IMR-90 (cell line): ENCODE results near the gene CDCP2. TPM values are rescaled to one million over a fixed set of nuclear protein-coding genes. Genes with fewer than 3 reads are reported as not detected.

ENCODE experiments used
- ATAC-seq: fragments of 200-7000 bp; cut with Tn5 transposase; 2 replicates; pipeline ENCODE4 v1.9.1; 2020; ENCODE audit warnings: low read depth, mild to moderate bottlenecking, moderate library complexity
- BruUV-seq: library from RNA; stranded (reverse); fragments of 400-500 nt; replicated peaks from 2 replicates; lab custom pipeline; 2021; lab: Mats Ljungman, UMichigan
- CTCF ChIA-PET: fragments of 300-600 bp; formaldehyde crosslinking; extraction: SDS; loops from one replicate; lab custom pipeline; 2021; ENCODE audit warnings: antibody characterized with exemption; lab: Yijun Ruan, JAX
- POLR2A ChIA-PET: fragments of 300-600 bp; sonication (Branson Sonifier 250); formaldehyde crosslinking; loops from one replicate; lab custom pipeline; 2022; ENCODE audit warnings: antibody characterized with exemption; ENCODE audit not compliant: unreplicated experiment; lab: Charles Lee
- DNase-seq: peaks from one replicate; pipeline ENCODE4 v3.0.0; 2013
- H2AFZ ChIP-seq: replicated peaks from 2 replicates; pipeline ENCODE3; 2013; ENCODE audit warnings: low read length, mild to moderate bottlenecking; ENCODE audit not compliant: poor library complexity
- H2AK5ac ChIP-seq: 2 replicates; pipeline ENCODE4 v1.6.1; 2013; ENCODE audit warnings: low read depth, low read length, inconsistent platforms
- H2AK9ac ChIP-seq: replicated peaks from 2 replicates; pipeline ENCODE3; 2013; ENCODE audit warnings: mild to moderate bottlenecking, low read depth, low read length, moderate library complexity; ENCODE audit not compliant: poor library complexity
- H2BK120ac ChIP-seq: 2 replicates; pipeline ENCODE4 v1.6.1; 2013; ENCODE audit warnings: low read depth, low read length, inconsistent platforms
- H2BK15ac ChIP-seq: 3 replicates; pipeline ENCODE4 v1.6.1; 2013; ENCODE audit warnings: low read depth, low read length, inconsistent platforms
- H2BK20ac ChIP-seq: 2 replicates; pipeline ENCODE4 v1.6.1; 2013; ENCODE audit warnings: low read depth, mild to moderate bottlenecking, inconsistent platforms, low read length, moderate library complexity
- H2BK5ac ChIP-seq: 2 replicates; pipeline ENCODE4 v1.6.1; 2013; ENCODE audit warnings: mild to moderate bottlenecking, low read depth, low read length, inconsistent platforms; ENCODE audit not compliant: poor library complexity, severe bottlenecking
- H3K14ac ChIP-seq: replicated peaks from 2 replicates; pipeline ENCODE4 v1.6.1; 2013; ENCODE audit warnings: low read depth, low read length, inconsistent platforms
- H3K18ac ChIP-seq: 2 replicates; pipeline ENCODE4 v1.6.1; 2013; ENCODE audit warnings: low read depth, low read length, control low read depth
- H3K23ac ChIP-seq: 2 replicates; pipeline ENCODE4 v1.6.1; 2013; ENCODE audit warnings: low read depth, low read length, inconsistent platforms
- H3K27ac ChIP-seq: 2 replicates; pipeline ENCODE4 v1.5.1; 2013; ENCODE audit warnings: mild to moderate bottlenecking, control low read depth, low read length; ENCODE audit not compliant: insufficient read depth
- H3K27me3 ChIP-seq: 2 replicates; pipeline ENCODE4 v1.6.1; 2013; ENCODE audit warnings: low read length; ENCODE audit not compliant: control insufficient read depth, insufficient read depth
- H3K36me3 ChIP-seq: 2 replicates; pipeline ENCODE4 v1.6.1; 2013; ENCODE audit warnings: low read length, mixed read lengths; ENCODE audit not compliant: control insufficient read depth, insufficient read depth
- H3K4ac ChIP-seq: 2 replicates; pipeline ENCODE4 v1.6.1; 2013; ENCODE audit warnings: low read depth, low read length, inconsistent platforms
- H3K4me1 ChIP-seq: 2 replicates; pipeline ENCODE4 v1.6.1; 2013; ENCODE audit warnings: low read length, mixed read lengths; ENCODE audit not compliant: control insufficient read depth, insufficient read depth
- H3K4me2 ChIP-seq: 2 replicates; pipeline ENCODE4 v1.6.1; 2013; ENCODE audit warnings: low read depth, mild to moderate bottlenecking, control low read depth, low read length, moderate library complexity
- H3K4me3 ChIP-seq: 2 replicates; pipeline ENCODE4 v1.5.1; 2013; ENCODE audit warnings: low read depth, mild to moderate bottlenecking, control low read depth, low read length, moderate library complexity; ENCODE audit not compliant: insufficient read depth
- H3K56ac ChIP-seq: 2 replicates; pipeline ENCODE4 v1.6.1; 2013; ENCODE audit warnings: low read length, inconsistent platforms; ENCODE audit not compliant: insufficient read depth; ENCODE audit errors: extremely low read depth
- H3K79me1 ChIP-seq, 2 experiments: 2 replicates each; pipeline ENCODE4 v1.6.1; 2013; ENCODE audit warnings: low read length in 2 of 2, inconsistent platforms in 1 of 2, low read depth in 1 of 2
- H3K9ac ChIP-seq: 2 replicates; pipeline ENCODE4 v1.6.1; 2013; ENCODE audit warnings: low read depth, low read length, control low read depth
- H3K9me1 ChIP-seq: 2 replicates; pipeline ENCODE4 v1.6.1; 2013; ENCODE audit warnings: low read length, inconsistent platforms; ENCODE audit not compliant: insufficient read depth
- H3K9me3 ChIP-seq: 2 replicates; pipeline ENCODE4 v1.6.1; 2013; ENCODE audit warnings: low read length; ENCODE audit not compliant: control insufficient read depth, insufficient read depth
- H4K20me1 ChIP-seq: 2 replicates; pipeline ENCODE4 v1.6.1; 2013; ENCODE audit warnings: low read length, inconsistent platforms; ENCODE audit not compliant: insufficient read depth
- H4K5ac ChIP-seq: 2 replicates; pipeline ENCODE4 v1.6.1; 2013; ENCODE audit warnings: mild to moderate bottlenecking, low read depth, low read length, control low read depth
- H4K8ac ChIP-seq, 2 experiments: 2 replicates each; pipeline ENCODE4 v1.6.1; 2013; ENCODE audit warnings: low read depth in 2 of 2, low read length in 2 of 2, control low read depth in 1 of 2, inconsistent platforms in 1 of 2
- H4K91ac ChIP-seq: 2 replicates; pipeline ENCODE4 v1.6.1; 2013; ENCODE audit warnings: low read depth, low read length, inconsistent platforms; ENCODE audit not compliant: insufficient read depth
- BHLHE40 ChIP-seq: fragments of 150-350 bp; IDR thresholded peaks from 2 replicates; pipeline ENCODE4 v1.6.1; 2016; ENCODE audit warnings: mild to moderate bottlenecking, low read depth, low read length
- CEBPB ChIP-seq: IDR thresholded peaks from 2 replicates; pipeline ENCODE4 v1.6.1; 2012; ENCODE audit warnings: low read depth, low read length, improper control_type of control experiment
- CTCF ChIP-seq: conservative IDR thresholded peaks from 2 replicates; pipeline ENCODE4 v1.5.1; 2012; ENCODE audit warnings: mild to moderate bottlenecking, low read depth, low read length, improper control_type of control experiment
- ELK1 ChIP-seq: fragments of 150-350 bp; IDR thresholded peaks from 2 replicates; pipeline ENCODE4 v1.6.1; 2016; ENCODE audit warnings: low read depth, mild to moderate bottlenecking, low read length, moderate library complexity, borderline replicate concordance
- MAFK ChIP-seq: IDR thresholded peaks from 2 replicates; pipeline ENCODE4 v1.6.1; 2012; ENCODE audit warnings: low read depth, low read length, improper control_type of control experiment
- MXI1 ChIP-seq: IDR thresholded peaks from 2 replicates; pipeline ENCODE4 v1.6.1; 2012; ENCODE audit warnings: low read depth, mild to moderate bottlenecking, low read length, moderate library complexity, borderline replicate concordance
- NFE2L2 ChIP-seq: fragments of 150-350 bp; IDR thresholded peaks from 2 replicates; pipeline ENCODE4 v1.6.1; 2016; ENCODE audit warnings: low read depth, mild to moderate bottlenecking, low read length
- RFX5 ChIP-seq: IDR thresholded peaks from 2 replicates; pipeline ENCODE4 v1.8.0; 2012; ENCODE audit warnings: low read depth, mild to moderate bottlenecking, low read length, moderate library complexity
- WGBS, 2 experiments: methylation state at CpG; one replicate each; pipeline versions ENCODE4 v1.1.5 to v1.1.7; 2013; ENCODE audit warnings: missing lambda C conversion rate in 2 of 2; ENCODE audit not compliant: insufficient read length in 1 of 2; ENCODE audit errors: extremely low coverage in 2 of 2; 5-methylcytosine and 5-hydroxymethylcytosine counted together
- dilution Hi-C: fragments of 300-500 bp; cut with HindIII; formaldehyde crosslinking; loops from one replicate; pipeline ENCODE4 v1.14.3; 2018; ENCODE audit warnings: low sequenced_read_pairs; ENCODE audit not compliant: unreplicated experiment
- in situ Hi-C: fragments of 300-500 bp; cut with MboI; formaldehyde crosslinking; loops from 3 replicates; pipeline ENCODE4 v1.14.3; 2019; ENCODE audit warnings: low sequenced_read_pairs, inconsistent platforms, mixed read lengths
- intact Hi-C: fragments of 100-400 bp; cut with micrococcal nuclease; formaldehyde crosslinking; loops from 2 replicates; pipeline ENCODE4 v1.10.0; 2022
- polyA plus RNA-seq, 3 experiments: library from polyadenylated mRNA; depleted of rRNA; stranded (reverse); fragments of >200 nt; gene quantifications; 2 replicates each; pipeline ENCODE4 v1.2.3, GENCODE V29; 2012; ENCODE audit warnings: low replicate concordance in 1 of 3
- total RNA-seq: library from RNA; depleted of rRNA; stranded (reverse); fragments of >200 nt; gene quantifications from 2 replicates; pipeline ENCODE4 v1.2.3, GENCODE V29; 2012

Gene CDCP2
- total and polyA plus RNA-seq, 2 of the 4 experiments (the other 2 are of a cell fraction) = not detected

GRCh38 chr1:54160351-54160750, 7.6 kb upstream of the CDCP2 start:
- Histone ChIP-seq H2AFZ (peak overlapping the region; percentile 5), H3K9me3 (no peaks in the 10 kb centered on the region), H3K56ac (no peak overlapping the region), H3K4me2 (no peak overlapping the region), H3K23ac (no peak overlapping the region), H4K8ac (no peak overlapping the region), H2BK15ac (no peak overlapping the region), H3K9ac (no peak overlapping the region), H3K79me1 (no peaks in the 10 kb centered on the region), H2BK120ac (no peak overlapping the region), H3K4me1 (no peaks in the 10 kb centered on the region; the same call in 1 of the 2 replicates), H3K14ac (no peak overlapping the region), H2BK20ac (no peak overlapping the region), H2BK5ac (no peak overlapping the region), H2AK5ac (no peak overlapping the region), H2AK9ac (no peak overlapping the region), H3K27me3 (peaks cover 8% of the 10 kb centered on the region; the same call in 1 of the 2 replicates), H3K4me3 (no peak overlapping the region), H3K36me3 (no peaks in the 10 kb centered on the region), H3K18ac (no peak overlapping the region), H4K91ac (no peak overlapping the region), H3K27ac (no peak overlapping the region), H3K9me1 (0 out of 2 replicates have a peak, but pooled peaks cover 6% of the 10 kb centered on the region), H3K4ac (no peak overlapping the region), H4K5ac (no peak overlapping the region), H4K20me1 (no peaks in the 10 kb centered on the region)
- dilution Hi-C loops (no loop called here), intact Hi-C loops (no loop called here), in situ Hi-C loops (no loop called here)
- 17% methylated on average over 2 of the region's 3 CpGs; no CpG with 5 or more reads in 1 of the 2 experiments for WGBS, 2 experiments
- ATAC-seq (no peak), DNase-seq (no peak)
- ChIA-PET CTCF (no interaction called here), POLR2A (no interaction called here)
- BruUV-seq = no TSS peak
- TF ChIP-seq CEBPB (no peak), RFX5 (no peak), MXI1 (no peak), NFE2L2 (no peak), ELK1 (no peak), CTCF (no peak), BHLHE40 (no peak), MAFK (no peak)
